GM19328 (cell line): Measurements from ENCODE around the gene OR7C1.
"Not testable (repeated sequence)": the region's sequence is repeated elsewhere in the genome, so short reads cannot be mapped to it uniquely, and the experiment has no call there.

ENCODE experiments used
- ATAC-seq: cut with Tn5 transposase; IDR thresholded peaks from one replicate; pipeline ENCODE4 v1.9.1; 2021; ENCODE audit warnings: mild to moderate bottlenecking, moderate library complexity; ENCODE audit not compliant: unreplicated experiment

The OR7C1 gene

DNA sequence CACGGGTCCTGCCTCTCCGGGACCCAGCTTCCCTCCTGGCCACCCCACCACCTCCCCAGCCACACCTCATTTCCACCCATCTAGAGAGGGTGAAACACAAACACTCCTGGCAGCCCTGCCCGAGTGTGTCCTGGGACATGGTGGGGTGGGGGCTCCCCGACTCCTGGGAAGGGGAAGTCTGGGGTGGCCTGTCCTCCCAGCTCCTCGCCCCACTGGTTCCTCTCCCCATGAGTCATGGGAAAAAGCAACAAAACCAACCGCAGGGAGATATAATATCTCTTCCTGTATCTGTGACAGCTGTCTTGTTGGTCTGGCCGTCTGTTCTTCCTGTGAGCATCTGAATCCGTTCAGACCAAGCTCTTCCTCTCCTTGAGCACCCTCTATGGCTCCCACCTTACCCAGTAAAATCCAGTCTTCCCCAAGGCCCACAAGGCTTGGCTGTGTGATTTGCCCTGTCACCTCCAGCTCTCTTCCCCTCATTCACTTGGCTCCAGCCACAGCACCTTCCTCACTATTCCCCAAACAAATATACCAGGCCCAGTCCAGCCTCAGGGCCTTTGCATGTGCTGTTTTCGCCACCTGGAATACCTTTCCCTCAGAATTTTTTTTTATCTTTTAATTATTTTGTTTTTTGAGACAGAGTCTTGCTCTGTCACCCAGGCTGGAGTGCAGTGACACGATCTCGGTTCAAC is 49.7 kb downstream of the OR7C1 start:
- not testable (repeated sequence) for ATAC-seq

DNA sequence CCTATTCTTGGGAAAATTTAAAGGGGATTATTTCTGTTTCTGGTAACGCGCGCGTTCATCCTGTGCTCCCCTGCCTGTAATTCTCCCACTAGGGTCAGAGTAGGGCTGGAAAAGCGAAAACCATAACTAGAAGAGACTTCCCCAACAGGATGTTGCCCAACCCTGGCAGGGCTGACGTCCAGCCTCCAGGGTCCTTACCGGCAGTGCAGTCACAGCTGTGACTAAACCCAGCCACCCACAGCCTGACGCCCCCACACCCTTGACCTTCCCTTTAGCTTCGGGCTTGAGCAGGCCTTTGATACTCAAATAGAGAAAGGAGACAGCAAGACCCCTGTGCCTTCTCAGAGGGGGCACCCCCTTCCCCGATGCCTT is 50.3 kb downstream of the OR7C1 start:
- ATAC-seq: not testable (repeated sequence)

DNA sequence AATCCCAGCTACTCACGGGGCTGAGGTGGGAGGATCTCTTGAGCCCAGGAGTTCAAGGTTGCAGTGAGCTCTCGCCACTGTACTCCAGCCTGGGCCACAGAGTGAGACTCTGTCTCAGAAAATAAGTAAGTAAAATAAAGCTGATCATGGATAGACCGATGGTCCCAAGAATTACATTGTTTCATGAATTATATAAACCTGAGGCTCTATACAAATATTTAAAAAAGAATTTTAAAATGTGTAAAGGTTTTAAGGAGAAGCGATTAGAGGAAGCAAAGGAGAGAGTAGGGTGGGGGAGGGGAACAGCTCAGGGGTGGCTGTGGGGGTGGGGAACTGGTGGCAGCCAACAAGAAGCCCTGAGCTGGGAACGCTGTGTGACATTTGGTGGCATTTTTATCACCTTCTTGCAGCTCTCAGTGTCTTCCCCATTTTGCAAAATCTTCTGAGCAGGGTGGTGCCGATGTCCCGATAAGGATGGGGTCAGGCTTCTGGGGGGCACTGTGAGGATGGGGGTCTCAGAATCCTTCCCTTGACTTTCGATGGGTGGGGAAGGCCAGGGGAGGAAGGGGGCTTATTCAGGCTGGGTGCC is 51.5 kb downstream of the OR7C1 start:
- not testable (repeated sequence) for ATAC-seq

DNA sequence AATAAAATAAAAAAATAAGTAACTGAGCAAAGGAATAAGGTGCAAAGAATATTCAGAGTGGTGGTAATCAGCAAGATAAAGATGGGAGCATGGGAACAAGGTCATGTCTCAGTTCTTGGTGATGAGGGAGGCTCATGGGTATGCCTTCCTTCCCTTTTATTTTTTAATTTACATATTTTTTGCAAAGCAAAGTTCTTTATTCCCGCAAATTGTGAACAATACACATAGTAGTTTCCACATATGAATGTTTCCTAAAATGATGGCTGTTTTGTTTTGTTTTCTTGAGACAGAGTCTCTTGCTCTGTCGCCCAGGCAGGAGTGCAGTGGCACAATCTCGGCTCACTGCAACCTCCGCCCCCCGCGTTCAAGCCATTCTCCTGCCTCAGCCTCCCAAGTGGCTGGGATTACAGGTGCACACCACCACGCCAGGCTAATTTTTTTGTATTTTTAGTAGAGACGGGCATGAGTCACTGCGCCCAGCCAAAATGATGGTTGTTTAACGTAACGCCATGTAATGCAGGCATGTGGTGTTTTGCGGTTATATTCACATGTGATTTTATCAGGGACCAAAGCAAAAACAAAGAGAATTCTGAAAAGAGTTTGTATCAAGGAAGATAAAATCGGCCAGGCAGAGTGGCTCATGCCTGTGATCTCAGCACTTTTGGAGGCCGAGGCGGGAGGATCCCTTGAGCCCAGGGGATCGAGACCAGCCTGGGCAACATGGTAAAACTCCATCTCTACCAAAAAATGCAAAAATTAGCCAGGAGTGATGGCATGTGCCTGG is 52.2 kb downstream of the OR7C1 start:
- no peak for ATAC-seq

DNA sequence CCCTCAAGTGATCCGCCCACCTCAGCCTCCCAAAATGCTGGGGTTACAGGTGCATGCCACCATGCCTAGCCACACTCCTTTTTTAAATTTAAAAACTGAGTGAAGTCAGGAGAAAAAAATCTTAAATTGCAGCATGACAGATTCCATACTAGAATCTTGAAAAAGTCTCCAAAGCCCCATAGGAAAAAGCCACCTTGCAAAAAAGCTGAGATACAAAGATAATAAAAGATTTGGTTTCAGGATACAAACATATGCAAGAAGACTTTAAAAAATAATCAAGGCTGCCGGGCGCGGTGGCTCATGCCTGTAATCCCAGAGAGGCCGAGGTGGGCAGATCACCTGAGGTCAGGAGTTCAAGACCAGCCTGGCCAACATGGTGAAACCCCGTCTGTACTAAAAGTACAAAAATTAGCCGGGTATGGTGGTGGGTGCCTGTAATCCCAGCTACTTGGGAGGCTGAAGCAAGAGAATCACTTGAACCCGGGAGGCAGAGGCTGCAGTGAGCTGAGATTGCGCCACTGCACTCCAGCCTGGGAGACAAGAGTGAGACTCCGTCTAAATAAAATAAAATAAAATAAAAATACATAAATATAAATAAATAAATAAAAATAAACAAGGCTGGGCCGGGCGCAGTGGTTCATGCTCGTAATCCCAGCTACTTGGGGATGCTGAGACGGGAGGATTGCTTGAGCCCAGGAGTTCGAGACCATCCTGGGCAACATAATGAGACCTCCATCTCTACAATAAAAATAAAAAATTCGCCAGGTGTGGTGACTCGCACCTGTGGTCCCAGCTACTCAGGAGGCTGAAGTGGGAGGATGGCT is 53.1 kb downstream of the OR7C1 start:
- ATAC-seq: not testable (repeated sequence)

DNA sequence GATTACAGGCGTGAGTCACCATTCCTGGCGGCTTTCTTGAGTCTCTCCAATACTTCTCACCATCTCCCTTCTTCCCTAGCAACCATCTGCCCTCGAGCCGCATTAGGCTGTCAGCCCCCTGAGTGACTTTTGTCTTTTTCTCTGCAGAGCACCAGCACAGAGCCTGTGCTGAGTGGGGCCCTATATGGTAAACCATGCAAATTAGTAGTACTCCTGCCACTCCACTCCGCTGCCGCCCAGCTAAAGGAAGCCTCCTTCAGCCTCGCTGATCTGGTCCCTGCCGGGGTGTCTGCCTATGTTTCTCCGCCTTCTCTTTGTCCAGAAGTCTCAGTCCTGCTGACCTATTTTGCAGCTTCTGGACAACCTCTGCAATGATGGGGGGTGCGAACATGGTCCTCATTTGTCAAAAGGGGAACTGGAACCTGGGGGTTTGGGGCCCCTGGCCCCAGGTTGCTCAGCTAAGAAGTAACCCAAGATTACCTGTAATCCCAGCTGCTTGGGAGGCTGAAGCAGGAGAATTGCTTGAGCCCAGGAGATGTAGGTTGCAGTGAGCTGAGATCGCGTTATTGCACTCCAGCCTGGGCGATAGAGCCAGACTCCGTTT is 54.3 kb downstream of the OR7C1 start:
- not testable (repeated sequence) for ATAC-seq

DNA sequence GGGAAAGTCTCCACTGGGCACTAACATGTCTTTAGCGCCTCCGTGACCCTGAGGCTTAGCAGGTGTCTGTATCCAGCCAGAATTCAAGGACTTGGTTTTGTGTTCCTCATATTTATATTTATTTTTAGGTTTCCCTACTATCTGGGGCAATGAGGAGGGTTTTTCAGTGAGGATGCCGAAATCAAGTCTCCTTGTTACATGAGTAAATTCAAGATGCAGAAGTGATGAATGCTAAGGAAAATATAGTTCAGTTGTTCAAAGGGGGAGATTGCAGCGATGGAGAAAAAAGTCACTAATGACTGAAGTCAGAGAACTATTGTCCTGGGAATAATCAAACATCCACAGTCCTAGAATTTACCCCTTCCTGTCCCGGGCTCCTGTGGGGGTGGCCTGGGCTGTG is 55.8 kb downstream of the OR7C1 start:
- no peak for ATAC-seq

DNA sequence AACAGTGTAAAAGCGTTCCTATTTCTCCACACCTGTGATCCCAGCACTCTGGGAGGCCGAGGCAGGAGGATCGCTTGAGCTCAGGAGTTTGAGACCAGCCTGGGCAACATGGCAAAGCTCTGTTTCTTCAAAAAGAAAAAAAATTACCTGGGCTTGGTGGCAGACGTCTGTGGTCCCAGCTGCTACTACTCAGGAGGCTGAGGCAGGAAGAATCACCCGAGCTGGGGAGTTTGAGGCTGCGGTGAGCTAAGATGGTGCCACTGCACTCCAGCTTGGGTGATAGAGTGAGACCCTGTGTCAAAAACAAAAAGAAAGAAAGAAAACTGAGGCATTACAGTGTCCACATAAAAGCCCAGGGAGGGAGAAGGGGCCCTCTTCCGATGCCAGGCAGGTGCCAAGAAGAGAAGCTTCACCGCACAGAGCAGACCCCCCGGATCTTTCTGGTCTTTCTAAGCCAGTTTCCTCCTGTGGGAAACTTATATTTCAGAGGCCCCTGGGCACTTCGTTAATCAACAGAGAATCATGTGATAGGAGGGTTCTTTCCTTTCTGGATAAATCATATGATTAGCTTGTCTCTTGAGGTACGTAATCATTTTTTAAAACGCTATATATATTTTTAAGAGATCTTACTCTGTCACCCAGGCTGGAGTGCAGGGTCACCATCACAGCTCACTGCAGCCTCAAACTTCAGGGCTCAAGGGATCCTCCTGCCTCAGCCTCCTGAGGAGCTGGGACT is 56.7 kb downstream of the OR7C1 start, which contains the start of gene ADGRE2:
ADGRE2 (minus strand) TSS at position 451 of the 736 bp plus-strand sequence. CDS start 1,804 bp downstream, outside the sequence.
- not testable (repeated sequence) for ATAC-seq

DNA sequence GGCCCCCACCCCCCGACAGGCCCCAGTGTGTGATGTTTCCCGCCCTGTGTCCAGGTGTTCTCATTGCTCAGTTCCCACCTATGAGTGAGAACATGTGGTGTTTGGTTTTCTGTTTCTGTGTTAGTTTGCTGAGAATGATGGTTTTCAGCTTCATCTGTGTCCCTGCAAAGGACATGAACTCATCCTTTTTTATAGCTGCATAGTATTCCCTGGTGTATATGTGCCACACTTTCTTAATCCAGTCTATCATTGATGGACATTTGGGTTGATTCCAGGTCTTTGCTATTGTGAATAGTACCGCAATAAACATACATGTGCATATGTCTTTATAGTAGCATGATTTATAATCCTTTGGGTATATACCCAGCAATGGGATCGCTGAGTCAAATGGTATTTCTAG is 57.3 kb downstream of the OR7C1 start:
- not testable (repeated sequence) for ATAC-seq

DNA sequence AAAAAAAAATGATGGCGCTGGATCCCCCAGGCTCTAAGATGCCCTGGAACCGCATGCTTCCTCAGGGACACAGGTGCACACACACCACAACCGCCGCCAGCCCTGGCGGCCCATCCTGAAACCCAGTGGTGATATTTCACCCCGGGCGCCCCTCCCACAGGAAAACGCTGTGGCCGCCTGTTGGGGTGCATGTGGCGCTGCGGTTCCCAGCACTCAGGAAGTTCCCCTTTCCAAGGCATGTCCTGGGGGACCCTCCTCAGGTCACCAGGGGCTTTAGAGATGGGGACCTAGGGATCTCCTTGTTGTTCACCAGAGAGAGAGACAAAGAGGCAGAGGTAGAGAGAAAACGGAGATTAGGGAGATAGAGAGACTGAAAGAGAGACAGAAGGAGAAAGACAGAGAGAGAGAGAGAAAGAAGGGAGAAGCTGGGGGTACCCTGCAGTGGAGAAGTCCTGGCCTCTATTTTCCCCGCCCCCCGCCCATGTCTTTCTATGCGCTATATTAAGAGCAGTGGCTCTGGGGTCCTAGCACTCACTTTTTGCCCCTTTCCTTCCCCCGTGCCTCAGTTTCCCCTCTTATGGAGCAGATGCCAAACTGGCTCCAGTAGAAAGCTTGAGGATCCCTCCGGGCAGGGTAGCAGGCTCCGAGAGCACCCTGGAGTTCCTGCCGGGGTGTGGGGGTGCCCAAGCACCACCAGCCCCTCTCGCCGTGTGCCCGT is 59.0 kb downstream of the OR7C1 start:
- ATAC-seq: no peak

DNA sequence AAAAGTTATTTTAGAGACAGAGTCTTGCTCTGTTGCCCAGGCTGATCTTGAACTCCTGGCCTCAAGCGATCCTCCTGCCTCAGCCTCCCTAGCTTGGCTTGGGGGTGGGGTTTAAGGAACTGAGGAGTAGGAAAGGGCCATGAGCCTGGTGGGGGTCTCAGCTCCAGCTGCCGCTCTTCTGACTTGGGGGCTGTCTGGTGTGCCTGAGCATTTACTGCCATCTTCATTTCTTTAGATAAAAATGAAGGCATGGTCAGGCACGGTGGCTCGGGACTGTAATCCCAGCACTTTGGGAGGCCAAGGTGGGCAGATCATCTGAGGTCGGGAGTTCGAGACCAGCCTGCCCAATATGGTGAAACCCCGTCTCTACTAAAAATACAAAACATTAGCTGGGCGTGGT is 59.7 kb downstream of the OR7C1 start:
- not testable (repeated sequence) for ATAC-seq

DNA sequence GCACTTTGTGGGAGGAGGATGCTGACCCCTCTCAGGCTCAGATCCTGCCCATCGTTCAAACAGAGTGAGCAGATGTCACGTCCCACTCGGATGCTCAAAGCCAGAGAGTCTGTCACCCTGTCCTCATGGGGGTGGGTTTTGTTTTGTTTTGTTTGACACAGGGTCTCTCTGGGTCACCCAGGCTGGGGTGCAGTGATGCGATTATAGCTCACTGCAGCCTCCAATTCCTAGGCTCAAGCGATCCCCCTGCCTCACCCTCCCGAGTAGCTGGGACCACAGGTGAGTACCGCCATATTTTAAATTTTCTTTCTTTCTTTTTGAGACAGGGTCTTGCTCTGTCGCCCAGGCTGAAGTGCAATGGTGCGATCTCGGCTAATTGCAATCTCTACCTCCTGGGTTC is 60.6 kb downstream of the OR7C1 start:
- ATAC-seq: no peak

DNA sequence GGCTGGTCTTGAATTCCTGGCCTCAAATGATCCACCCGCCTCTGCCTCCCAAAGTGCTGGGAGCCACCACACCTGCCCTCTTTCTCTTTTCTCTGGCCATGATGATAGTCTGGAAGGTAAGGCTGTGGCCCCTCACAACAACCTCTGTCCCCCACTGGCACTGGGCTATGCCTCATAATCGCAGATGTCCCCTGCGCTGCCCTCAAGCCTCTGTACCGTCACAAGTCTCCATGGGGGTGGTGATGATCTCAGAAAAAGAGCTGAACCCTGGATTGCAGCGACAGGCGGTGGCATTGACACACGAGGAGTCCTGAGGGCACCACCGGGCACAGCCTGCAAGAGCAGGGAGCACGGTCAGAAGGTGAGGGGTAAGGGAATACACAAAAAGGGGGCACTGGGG is 61.3 kb downstream of the OR7C1 start:
- not testable (repeated sequence) for ATAC-seq

DNA sequence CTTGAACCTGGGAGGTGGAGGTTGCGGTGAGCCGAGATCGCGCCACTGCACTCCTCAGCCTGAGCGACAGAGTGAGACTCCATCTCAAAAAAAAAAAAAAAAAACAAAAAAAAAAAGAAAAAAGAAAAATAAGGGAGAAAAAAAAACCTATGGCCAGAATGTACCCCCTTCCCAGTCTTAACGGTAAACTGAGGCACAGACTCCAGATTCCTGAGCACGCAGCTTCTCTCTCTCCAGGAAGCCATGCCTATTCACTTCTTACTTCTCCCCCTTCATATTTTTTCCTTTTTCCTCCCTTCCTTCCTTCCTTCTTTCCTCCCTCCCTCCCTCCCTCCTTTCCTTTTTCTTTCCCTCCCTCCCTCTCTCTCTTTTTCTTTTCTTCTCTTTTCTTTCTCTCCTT is 62.0 kb downstream of the OR7C1 start:
- ATAC-seq: no peak

DNA sequence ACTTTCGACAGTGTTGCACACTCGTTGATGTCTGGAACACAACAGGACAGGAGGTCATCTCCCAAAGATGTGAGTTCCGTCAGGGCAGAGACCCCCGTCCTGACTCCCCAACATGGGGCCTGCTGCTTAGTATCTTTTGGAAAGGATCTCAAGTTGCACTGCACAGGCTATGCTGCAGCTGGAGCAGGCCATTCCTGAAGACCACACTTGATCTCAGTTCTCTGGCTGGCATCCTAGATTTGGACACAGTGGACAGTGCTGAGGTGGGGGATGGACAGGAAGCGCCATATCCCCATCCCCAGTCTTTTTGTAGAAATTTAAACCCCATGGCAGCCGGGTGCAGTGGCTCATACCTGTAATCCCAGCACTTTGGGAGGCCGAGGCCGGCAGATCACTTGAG is 62.5 kb downstream of the OR7C1 start:
- no peak for ATAC-seq

DNA sequence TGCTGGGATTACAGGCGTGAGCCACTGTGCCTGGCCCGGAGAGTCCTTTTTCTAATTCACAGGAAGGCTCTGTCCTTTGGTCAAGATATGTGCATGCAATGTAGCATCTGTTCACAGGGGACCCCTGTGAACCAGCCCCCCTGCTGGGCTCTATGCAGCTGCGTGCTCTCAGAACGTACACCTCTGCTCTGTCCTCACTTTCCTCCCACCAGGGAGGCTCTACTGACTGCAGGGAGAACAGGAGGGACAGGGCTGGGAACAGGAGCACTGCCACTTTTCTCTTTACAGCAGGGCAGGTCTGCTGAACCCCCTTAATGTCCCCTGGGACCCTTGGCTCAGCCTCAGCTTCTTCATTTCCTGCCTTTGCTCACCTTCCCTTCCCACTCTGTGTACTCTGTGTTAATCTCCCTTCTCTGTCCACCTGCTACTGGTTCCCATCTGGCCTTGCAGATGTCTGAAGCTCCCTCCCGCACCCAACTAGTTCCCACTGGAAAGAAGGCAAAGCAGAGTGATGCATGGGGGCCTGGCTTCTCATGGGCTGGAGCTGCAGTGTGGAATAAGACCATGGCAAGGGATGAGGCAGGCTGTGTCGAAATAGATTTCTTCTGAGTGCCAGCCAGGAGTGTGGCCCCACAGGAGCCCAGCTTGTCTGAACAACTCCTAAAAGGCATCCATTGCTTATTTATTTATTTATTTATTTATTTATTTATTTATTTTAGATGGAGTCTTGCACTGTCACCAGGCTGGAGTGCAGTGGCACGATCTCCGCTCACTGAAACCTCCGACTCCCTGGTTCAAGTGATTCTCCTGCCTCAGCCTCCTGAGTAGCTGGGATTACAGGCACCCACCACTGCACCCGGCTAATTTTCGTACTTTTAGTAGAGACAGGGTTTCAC is 63.8 kb downstream of the OR7C1 start:
- ATAC-seq: no peak

DNA sequence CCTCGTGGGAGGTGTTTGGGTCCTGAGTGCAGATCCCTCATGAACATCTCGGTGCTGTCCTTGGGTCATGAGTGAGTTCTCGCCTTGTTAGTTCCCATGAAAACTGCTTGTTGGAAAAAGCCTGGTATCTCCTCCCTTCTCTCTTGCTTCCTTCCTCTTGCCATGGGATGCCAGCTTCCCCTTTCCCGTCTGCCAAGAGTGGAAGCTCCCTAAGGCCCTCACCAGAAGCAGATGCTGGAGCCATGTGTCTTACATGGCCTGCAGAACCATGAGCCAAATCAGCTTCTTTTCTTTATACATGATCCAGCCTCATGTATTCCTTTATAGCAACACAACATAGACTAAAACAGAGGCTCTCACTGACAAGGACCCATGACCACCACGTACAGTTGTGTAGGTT is 64.8 kb downstream of the OR7C1 start:
- ATAC-seq: no peak

DNA sequence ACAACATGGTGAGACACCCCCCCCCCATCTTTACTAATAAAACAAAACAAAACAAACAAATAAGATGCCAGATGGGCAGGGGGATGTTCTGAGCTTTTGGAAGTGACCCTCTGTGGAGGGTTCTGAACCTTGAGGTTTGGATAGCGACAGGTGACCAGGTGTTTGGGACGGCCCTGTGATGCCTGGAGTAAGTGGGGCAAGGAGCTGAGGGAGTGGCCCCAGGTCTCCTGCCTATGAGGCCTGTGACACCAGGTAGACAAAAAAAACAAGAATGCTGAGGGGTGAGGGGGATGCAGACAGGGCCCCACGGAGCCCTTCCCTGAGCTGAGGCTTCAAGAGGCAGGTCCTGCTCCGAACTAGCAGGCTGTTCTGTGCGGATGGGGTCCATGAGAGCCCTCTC is 65.8 kb downstream of the OR7C1 start:
- ATAC-seq: no peak
